T1000 (cell line): ENCODE measurements around the gene MRPL2.
A peak's percentile ranks its signal among the peaks of the same experiment; 100 is the strongest.
"Not testable (repeated sequence)": the region's sequence is repeated elsewhere in the genome, so short reads cannot be mapped to it uniquely, and the experiment has no call there.

Source experiments
- DNase-seq: peaks from one replicate; lab custom pipeline; 2025; ENCODE audit warnings: mixed read lengths; lab: John Stamatoyannopoulos, UW

Gene MRPL2

GRCh38 chr6:43053545-43054205 lies 5.6 kb downstream of the MRPL2 start, which contains the start of gene CUL7:
CUL7 (minus strand) TSS chr6:43053851; CDS start chr6:43052788, 1,063 bp downstream.
- DNase-seq: peak; percentile 89

- DNase-seq: no peak
Observed at GRCh38 chr6:43052842-43053544, 6.2 kb downstream of the MRPL2 start.

GRCh38 chr6:43052225-43052841 lies 6.9 kb downstream of the MRPL2 start:
- no peak for DNase-seq

- no peak for DNase-seq
Observed at GRCh38 chr6:43050981-43051380, 8.3 kb downstream of the MRPL2 start.

- no peak for DNase-seq
Observed at GRCh38 chr6:43047998-43048397, 11.2 kb downstream of the MRPL2 start.

GRCh38 chr6:43045371-43045930 lies 13.8 kb downstream of the MRPL2 start:
- no peak for DNase-seq

- DNase-seq: no peak
Observed at GRCh38 chr6:43043310-43043709, 15.9 kb downstream of the MRPL2 start.

GRCh38 chr6:43041475-43041874 lies 17.8 kb downstream of the MRPL2 start:
- DNase-seq: not testable (repeated sequence)

GRCh38 chr6:43040542-43041257 lies 18.5 kb downstream of the MRPL2 start:
- DNase-seq: no peak

GRCh38 chr6:43038727-43039126 lies 20.5 kb downstream of the MRPL2 start:
- no peak for DNase-seq

- DNase-seq: no peak
Observed at GRCh38 chr6:43037706-43038105, 21.5 kb downstream of the MRPL2 start.

GRCh38 chr6:43037197-43037596 lies 22.0 kb downstream of the MRPL2 start:
- DNase-seq: no peak

GRCh38 chr6:43036712-43037111 lies 22.5 kb downstream of the MRPL2 start:
- no peak for DNase-seq

GRCh38 chr6:43035495-43036194 lies 23.6 kb downstream of the MRPL2 start:
- DNase-seq: no peak

GRCh38 chr6:43034190-43034525 lies 25.1 kb downstream of the MRPL2 start:
- no peak for DNase-seq

- DNase-seq: no peak
Observed at GRCh38 chr6:43033496-43034189, 25.6 kb downstream of the MRPL2 start.

GRCh38 chr6:43032326-43032725 lies 26.9 kb downstream of the MRPL2 start:
- DNase-seq: no peak

- DNase-seq: no peak
Observed at GRCh38 chr6:43029120-43029519, 30.1 kb downstream of the MRPL2 start.

- DNase-seq: no peak
Observed at GRCh38 chr6:43026365-43026764, 32.9 kb downstream of the MRPL2 start.

GRCh38 chr6:43024436-43024835 lies 34.8 kb downstream of the MRPL2 start:
- no peak for DNase-seq
